GM12892 (cell line): ENCODE results near the gene HRAS.

Experiments used
- POLR2A ChIP-seq: IDR thresholded peaks from 2 replicates; pipeline ENCODE4 v1.6.1; 2011; ENCODE audit warnings: low read depth, low read length, control low read depth
- POLR2AphosphoS5 ChIP-seq: IDR thresholded peaks from 2 replicates; pipeline ENCODE4 v1.6.1; 2011; ENCODE audit warnings: low read depth, low read length, control low read depth

DNA sequence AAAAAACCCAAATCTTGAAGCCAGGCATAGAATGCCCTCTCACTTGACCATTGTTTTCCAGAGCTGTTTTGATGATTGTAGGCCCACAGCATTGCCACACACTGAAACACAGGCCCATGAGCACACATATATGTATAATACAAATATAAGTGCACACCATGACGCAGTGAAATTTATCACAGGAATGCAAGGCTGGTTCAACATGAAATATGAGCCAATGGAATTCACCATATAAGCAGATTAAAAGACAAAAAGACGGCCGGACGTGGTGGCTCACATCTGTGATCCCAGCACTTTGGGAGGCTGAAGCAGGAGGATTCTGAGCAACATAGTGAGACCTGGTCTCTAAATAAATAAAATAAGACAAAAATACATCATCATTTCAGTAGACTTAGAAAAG, 19.0 kb downstream of the HRAS start:
- TF ChIP-seq POLR2AphosphoS5 (no peak), POLR2A (no peak)
